ENCODE data around the gene PADI2.

DNA sequence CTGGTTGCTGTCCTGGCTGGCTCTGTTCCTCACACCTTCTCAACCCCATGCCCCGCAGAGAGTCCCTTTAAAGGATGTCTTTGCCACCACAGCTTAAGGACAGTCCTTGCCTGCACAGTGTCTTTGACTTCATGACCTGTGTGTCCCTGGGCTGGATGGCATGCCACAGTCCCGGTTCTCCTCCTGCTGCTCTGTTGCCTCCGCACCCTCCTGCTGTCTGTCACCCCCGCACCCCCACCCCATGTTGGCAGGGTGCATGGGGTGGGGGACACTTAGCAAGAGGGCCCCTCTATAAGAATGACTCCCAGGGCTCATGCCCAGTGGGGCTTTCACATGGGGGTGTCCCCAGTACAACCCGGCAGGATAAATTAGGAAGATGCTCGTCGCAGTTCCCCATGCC lies 44.1 kb upstream of the PADI2 start:
- TF ChIP-seq, protein P1, sequence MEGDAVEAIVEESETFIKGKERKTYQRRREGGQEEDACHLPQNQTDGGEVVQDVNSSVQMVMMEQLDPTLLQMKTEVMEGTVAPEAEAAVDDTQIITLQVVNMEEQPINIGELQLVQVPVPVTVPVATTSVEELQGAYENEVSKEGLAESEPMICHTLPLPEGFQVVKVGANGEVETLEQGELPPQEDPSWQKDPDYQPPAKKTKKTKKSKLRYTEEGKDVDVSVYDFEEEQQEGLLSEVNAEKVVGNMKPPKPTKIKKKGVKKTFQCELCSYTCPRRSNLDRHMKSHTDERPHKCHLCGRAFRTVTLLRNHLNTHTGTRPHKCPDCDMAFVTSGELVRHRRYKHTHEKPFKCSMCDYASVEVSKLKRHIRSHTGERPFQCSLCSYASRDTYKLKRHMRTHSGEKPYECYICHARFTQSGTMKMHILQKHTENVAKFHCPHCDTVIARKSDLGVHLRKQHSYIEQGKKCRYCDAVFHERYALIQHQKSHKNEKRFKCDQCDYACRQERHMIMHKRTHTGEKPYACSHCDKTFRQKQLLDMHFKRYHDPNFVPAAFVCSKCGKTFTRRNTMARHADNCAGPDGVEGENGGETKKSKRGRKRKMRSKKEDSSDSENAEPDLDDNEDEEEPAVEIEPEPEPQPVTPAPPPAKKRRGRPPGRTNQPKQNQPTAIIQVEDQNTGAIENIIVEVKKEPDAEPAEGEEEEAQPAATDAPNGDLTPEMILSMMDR (IDR thresholded peaks at IDR 0.05), result no peak
- no peak for TF ChIP-seq POLR2A (IDR thresholded peaks at IDR 0.05)
